Endothelial cell of umbilical vein (primary cell): ENCODE data around the gene ELANE. TPM values are rescaled to one million over a fixed set of nuclear protein-coding genes. Genes with fewer than 3 reads are reported as not detected.

Experiments used
- BruUV-seq: library from RNA; stranded (reverse); fragments of 400-500 nt; replicated peaks from 2 replicates; lab custom pipeline; 2021; lab: Mats Ljungman, UMichigan
- CTCF ChIA-PET: fragments of 300-600, 350-600 bp; sonication (Branson Sonifier 250); formaldehyde crosslinking; loops from one replicate; lab custom pipeline; 2021; ENCODE audit warnings: antibody characterized with exemption, inconsistent platforms; lab: Charles Lee
- POLR2A ChIA-PET: fragments of 300-600, 350-600 bp; sonication (Branson Sonifier 250); formaldehyde crosslinking; loops from one replicate; lab custom pipeline; 2021; ENCODE audit warnings: antibody characterized with exemption, inconsistent platforms; lab: Charles Lee
- DNase-seq: peaks from one replicate; pipeline ENCODE4 v3.0.0-alpha.2; 2011; ENCODE audit warnings: low read depth, low spot score
- FAIRE-seq: peaks from 2 replicates; lab custom pipeline; 2011; peaks lifted over from hg19 to GRCh38; lab: Jason Lieb, UNC
- H2AFZ ChIP-seq: 2 replicates; pipeline ENCODE4 v1.6.0; 2012; ENCODE audit warnings: low read depth, low read length, control low read depth, inconsistent platforms
- H3K27ac ChIP-seq: 2 replicates; pipeline ENCODE4 v1.5.1; 2011; ENCODE audit warnings: low read depth, mild to moderate bottlenecking, control low read depth, low read length, moderate library complexity; ENCODE audit not compliant: insufficient read depth
- H3K27me3 ChIP-seq, 2 experiments: 2 replicates each; pipeline versions ENCODE4 v1.6.0 to v1.6.1; 2011; ENCODE audit warnings: low read length in 2 of 2, mixed read lengths in 1 of 2; ENCODE audit not compliant: control insufficient read depth in 2 of 2, insufficient read depth in 2 of 2
- H3K36me3 ChIP-seq, 2 experiments: 2 replicates in 1 of 2; 3 replicates in 1 of 2; pipeline ENCODE4 v1.5.1; 2011; ENCODE audit warnings: low read length in 2 of 2, mild to moderate bottlenecking in 1 of 2, moderate library complexity in 1 of 2; ENCODE audit not compliant: control insufficient read depth in 2 of 2, insufficient read depth in 2 of 2; ENCODE audit errors: extremely low read depth in 1 of 2
- H3K4me1 ChIP-seq: 3 replicates; pipeline ENCODE4 v1.5.1; 2011; ENCODE audit warnings: mild to moderate bottlenecking, low read length; ENCODE audit not compliant: control insufficient read depth, insufficient read depth; ENCODE audit errors: extremely low read depth
- H3K4me2 ChIP-seq: 2 replicates; pipeline ENCODE4 v1.6.1; 2011; ENCODE audit warnings: low read length, control low read depth, mixed read lengths; ENCODE audit not compliant: insufficient read depth
- H3K4me3 ChIP-seq, 3 experiments: fragments of 200-600 bp in 1 of 3; sonication (generic), shearing (Covaris generic) in 1 of 3; replicated peaks in 1 of 3; 2 replicates each; pipeline ENCODE4 v1.5.1; 2011 to 2016; ENCODE audit warnings: control low read depth in 3 of 3, low read length in 3 of 3, mild to moderate bottlenecking in 2 of 3, inconsistent platforms in 1 of 3, low read depth in 1 of 3, moderate library complexity in 1 of 3; ENCODE audit not compliant: insufficient read depth in 1 of 3
- H3K79me2 ChIP-seq: 2 replicates; pipeline ENCODE4 v1.6.0; 2012; ENCODE audit warnings: low read length, inconsistent platforms; ENCODE audit not compliant: control insufficient read depth, insufficient read depth
- H3K9ac ChIP-seq: replicated peaks from 2 replicates; pipeline ENCODE3; 2011; ENCODE audit warnings: low read length, control low read depth; ENCODE audit not compliant: insufficient read depth; ENCODE audit errors: extremely low read depth
- H3K9me1 ChIP-seq: replicated peaks from 3 replicates; pipeline ENCODE4 v1.6.0; 2011; ENCODE audit warnings: mild to moderate bottlenecking, low read length; ENCODE audit not compliant: control insufficient read depth, insufficient read depth; ENCODE audit errors: extremely low read depth
- H3K9me3 ChIP-seq: replicated peaks from 2 replicates; pipeline ENCODE4 v1.5.1; 2012; ENCODE audit warnings: low read length, inconsistent platforms; ENCODE audit not compliant: control insufficient read depth, insufficient read depth
- H4K20me1 ChIP-seq: replicated peaks from 2 replicates; pipeline ENCODE3; 2011; ENCODE audit warnings: mild to moderate bottlenecking, low read length; ENCODE audit not compliant: control insufficient read depth, insufficient read depth; ENCODE audit errors: extremely low read depth
- CTCF ChIP-seq, 2 donors: IDR thresholded peaks; 1 replicate in 1 of 2; 2 replicates in 1 of 2; pipeline ENCODE4 v1.5.1; 2011; ENCODE audit warnings: low read length in 2 of 2, mild to moderate bottlenecking in 2 of 2, moderate library complexity in 2 of 2, control low read depth in 1 of 2, inconsistent platforms in 1 of 2, low read depth in 1 of 2; ENCODE audit not compliant: insufficient read depth in 1 of 2; ENCODE audit errors: extremely low read depth in 1 of 2
- EZH2 ChIP-seq: IDR thresholded peaks from 2 replicates; pipeline ENCODE4 v1.6.1; 2012; ENCODE audit warnings: borderline replicate concordance, low read depth, mild to moderate bottlenecking, moderate library complexity, low read length, inconsistent platforms; ENCODE audit not compliant: severe bottlenecking
- FOS ChIP-seq: IDR thresholded peaks from 2 replicates; pipeline ENCODE4 v1.6.1; 2011; ENCODE audit warnings: mild to moderate bottlenecking, low read length, moderate library complexity, borderline replicate concordance; ENCODE audit not compliant: insufficient read depth
- GATA2 ChIP-seq: IDR thresholded peaks from 2 replicates; pipeline ENCODE4 v1.7.0; 2011; ENCODE audit warnings: low read depth, mild to moderate bottlenecking, moderate library complexity, mixed read lengths, low read length; ENCODE audit not compliant: insufficient read length, insufficient read depth
- MAX ChIP-seq: IDR thresholded peaks from 2 replicates; pipeline ENCODE4 v1.6.1; 2011; ENCODE audit not compliant: insufficient read depth, insufficient read length
- MYC ChIP-seq: IDR thresholded peaks from one replicate; pipeline ENCODE4 v1.6.1; 2011; ENCODE audit warnings: mild to moderate bottlenecking, low read depth, low read length
- POLR2A ChIP-seq: IDR thresholded peaks from 2 replicates; pipeline ENCODE4 v1.6.1; 2012; ENCODE audit warnings: low read depth, mild to moderate bottlenecking, control low read depth, low read length
- POLR2AphosphoS5 ChIP-seq: IDR thresholded peaks from 2 replicates; pipeline ENCODE4 v1.6.1; 2012; ENCODE audit warnings: low read depth, mild to moderate bottlenecking, control low read depth, low read length, moderate library complexity; ENCODE audit not compliant: insufficient read depth
- dilution Hi-C: fragments of 300-500 bp; cut with MboI; formaldehyde crosslinking; loops from one replicate; pipeline ENCODE4 v1.15.0; 2019; ENCODE audit warnings: low sequenced_read_pairs; ENCODE audit not compliant: extremely low pct_ligation_motif_present
- intact Hi-C: fragments of 100-400 bp; cut with micrococcal nuclease; formaldehyde crosslinking; loops from one replicate; pipeline ENCODE4 v1.10.0; 2022
- polyA plus RNA-seq, 4 experiments: library from polyadenylated mRNA; depleted of rRNA in 3 of 4; stranded (reverse) in 3 of 4; unstranded in 1 of 4; fragments of >200 nt; gene quantifications; 2 replicates each; pipeline versions ENCODE4 v1.2.1 to v1.2.3, GENCODE V29; 2011 to 2012; ENCODE audit warnings: missing spikeins in 1 of 4
- total RNA-seq: library from RNA; stranded (reverse); gene quantifications from 2 replicates; pipeline ENCODE4 v1.2.3, GENCODE V29; 2021

The ELANE gene
- total and polyA plus RNA-seq, 2 donors (not counting 3 experiments of a cell fraction or from before 2014, with no cell fraction given): not detected

- FAIRE-seq (no peak), DNase-seq (no peak)
- dilution Hi-C loops (no loop called here), intact Hi-C loops (no loop called here)
- no peak overlapping the region for H3K27ac ChIP-seq
- no peak overlapping the region for H3K9ac ChIP-seq
- TF ChIP-seq MYC (no peak), POLR2A (no peak), MAX (no peak), GATA2 (no peak), EZH2 (no peak), FOS (no peak), CTCF (IDR thresholded peaks at IDR 0.05; ENCODE audit: extremely low read depth in 1 of 2, insufficient read depth in 1 of 2, low read depth in 1 of 2, low read length in 2 of 2) (no peak), POLR2AphosphoS5 (no peak)
- no peaks in the 10 kb centered on the region for H3K27me3 ChIP-seq
- H4K20me1 ChIP-seq: no peaks in the 10 kb centered on the region
- no peaks in the 10 kb centered on the region for H3K9me3 ChIP-seq
- CTCF ChIA-PET: no interaction called here
- H3K4me1 ChIP-seq: peaks cover 9% of the 10 kb centered on the region
- no peak overlapping the region for H3K4me2 ChIP-seq
- BruUV-seq: TSS peak; percentile 47
- no peak overlapping the region for H2AFZ ChIP-seq
- H3K9me1 ChIP-seq: no peaks in the 10 kb centered on the region
- POLR2A ChIA-PET: no interaction called here
- H3K4me3 ChIP-seq: no peak overlapping the region
- H3K79me2 ChIP-seq: no peaks in the 10 kb centered on the region
- H3K36me3 ChIP-seq: peaks cover 0 to 11% of the 10 kb centered on the region in 2 experiments
These were observed 15.9 kb downstream of the ELANE start for GRCh38 chr19:867855-868457.
